NB4 (cell line): ENCODE results near the gene MB21D2.

Experiments
- MAX ChIP-seq: IDR thresholded peaks from 2 replicates; pipeline ENCODE4 v1.6.1; 2011; ENCODE audit warnings: low read depth, low read length
- POLR2A ChIP-seq: IDR thresholded peaks from 2 replicates; pipeline ENCODE4 v1.6.1; 2011; ENCODE audit warnings: mild to moderate bottlenecking; ENCODE audit not compliant: insufficient read length; ENCODE audit errors: extremely low read depth
- TF ChIP-seq, protein P1 (sequence below): IDR thresholded peaks from one replicate; pipeline ENCODE4 v1.5.1; 2012; ENCODE audit warnings: low read depth, low read length

DNA sequence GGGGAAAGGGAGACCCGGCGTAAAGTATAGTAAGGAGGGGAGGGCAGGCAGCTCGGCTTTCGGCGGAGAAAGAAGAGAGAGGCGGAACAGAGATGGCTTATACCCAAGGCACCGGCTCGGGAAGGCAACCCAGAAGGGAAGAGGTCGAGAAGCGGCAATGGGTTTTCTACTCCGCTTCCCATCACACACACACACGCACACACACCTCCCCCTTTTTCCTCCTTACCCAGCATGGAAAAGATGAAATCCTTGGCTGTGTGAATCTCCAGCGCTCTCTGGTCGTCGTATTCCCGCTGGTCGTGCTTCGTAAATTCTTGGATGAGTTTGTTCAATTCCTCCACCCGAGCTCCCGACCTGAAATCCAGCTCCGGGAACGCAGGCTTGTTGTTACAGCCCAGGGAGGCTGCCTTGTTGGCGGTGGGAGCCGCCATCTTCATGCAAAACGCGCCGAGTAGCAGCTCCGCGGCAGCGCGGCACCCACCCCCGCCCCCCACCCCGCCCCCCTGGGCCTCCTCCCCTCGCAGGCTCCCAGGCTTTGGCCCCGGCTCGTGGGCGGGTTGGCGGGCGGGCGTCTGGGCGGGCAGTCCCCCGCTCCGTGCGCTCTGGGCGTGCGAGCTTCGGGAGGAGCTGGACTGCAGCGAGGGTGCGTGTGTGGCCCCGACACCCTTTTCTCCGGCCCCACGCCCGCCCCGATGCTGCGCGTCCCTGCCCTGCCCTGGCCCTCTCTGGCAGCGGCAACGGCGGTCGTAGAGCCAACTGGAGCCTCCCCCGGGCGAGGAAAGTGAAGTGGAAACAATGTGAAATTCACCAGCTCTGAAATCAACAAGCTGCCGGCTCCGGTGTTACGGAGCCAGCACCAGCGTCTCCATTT, at the start of gene MB21D2:
- TF ChIP-seq, protein P1, sequence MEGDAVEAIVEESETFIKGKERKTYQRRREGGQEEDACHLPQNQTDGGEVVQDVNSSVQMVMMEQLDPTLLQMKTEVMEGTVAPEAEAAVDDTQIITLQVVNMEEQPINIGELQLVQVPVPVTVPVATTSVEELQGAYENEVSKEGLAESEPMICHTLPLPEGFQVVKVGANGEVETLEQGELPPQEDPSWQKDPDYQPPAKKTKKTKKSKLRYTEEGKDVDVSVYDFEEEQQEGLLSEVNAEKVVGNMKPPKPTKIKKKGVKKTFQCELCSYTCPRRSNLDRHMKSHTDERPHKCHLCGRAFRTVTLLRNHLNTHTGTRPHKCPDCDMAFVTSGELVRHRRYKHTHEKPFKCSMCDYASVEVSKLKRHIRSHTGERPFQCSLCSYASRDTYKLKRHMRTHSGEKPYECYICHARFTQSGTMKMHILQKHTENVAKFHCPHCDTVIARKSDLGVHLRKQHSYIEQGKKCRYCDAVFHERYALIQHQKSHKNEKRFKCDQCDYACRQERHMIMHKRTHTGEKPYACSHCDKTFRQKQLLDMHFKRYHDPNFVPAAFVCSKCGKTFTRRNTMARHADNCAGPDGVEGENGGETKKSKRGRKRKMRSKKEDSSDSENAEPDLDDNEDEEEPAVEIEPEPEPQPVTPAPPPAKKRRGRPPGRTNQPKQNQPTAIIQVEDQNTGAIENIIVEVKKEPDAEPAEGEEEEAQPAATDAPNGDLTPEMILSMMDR, result no peak
- TF ChIP-seq POLR2A (no peak), MAX (no peak)
